ENCODE results near the gene CACNG3. TPM values are rescaled to one million over a fixed set of nuclear protein-coding genes. Genes with fewer than 3 reads are reported as not detected.

CACNG3 gene
- total and polyA plus RNA-seq, 10 donors, result not detected

DNA sequence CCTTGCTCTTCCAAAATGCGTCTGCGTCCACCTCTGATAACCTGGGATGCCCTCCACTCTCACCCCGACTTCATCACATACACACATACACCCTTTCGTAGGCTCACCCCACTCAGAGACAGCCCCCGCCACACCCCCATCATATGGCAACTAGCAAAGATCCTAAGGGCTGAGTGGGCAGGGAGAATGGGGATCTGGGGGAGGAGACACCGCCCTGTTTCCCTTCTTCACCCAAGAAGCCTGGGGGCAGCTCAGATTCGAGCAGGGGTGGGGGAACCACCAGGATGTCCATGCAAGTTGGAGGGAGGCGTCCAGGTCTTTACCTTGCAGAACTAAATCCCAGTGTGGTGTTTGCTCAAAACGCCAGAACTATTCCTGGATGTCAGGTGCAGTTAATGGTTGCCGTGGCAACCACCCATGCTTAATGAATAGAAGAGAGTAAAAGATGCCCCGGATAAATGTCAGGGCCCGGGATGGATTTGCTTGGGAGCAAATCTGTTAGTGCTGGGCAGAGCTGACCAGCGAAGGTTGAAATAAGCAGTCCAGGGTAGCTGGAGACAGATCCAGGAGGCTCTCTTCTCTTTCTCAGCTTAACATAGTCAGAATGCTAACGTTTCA, 72.8 kb downstream of the CACNG3 start:
- no peaks in the 10 kb centered on the region for H3K9me3 ChIP-seq
- TF ChIP-seq POLR2A (IDR thresholded peaks at IDR 0.05) (no peak), POLR2AphosphoS5 (IDR thresholded peaks at IDR 0.05) (no peak)
- TF ChIP-seq, protein P1, sequence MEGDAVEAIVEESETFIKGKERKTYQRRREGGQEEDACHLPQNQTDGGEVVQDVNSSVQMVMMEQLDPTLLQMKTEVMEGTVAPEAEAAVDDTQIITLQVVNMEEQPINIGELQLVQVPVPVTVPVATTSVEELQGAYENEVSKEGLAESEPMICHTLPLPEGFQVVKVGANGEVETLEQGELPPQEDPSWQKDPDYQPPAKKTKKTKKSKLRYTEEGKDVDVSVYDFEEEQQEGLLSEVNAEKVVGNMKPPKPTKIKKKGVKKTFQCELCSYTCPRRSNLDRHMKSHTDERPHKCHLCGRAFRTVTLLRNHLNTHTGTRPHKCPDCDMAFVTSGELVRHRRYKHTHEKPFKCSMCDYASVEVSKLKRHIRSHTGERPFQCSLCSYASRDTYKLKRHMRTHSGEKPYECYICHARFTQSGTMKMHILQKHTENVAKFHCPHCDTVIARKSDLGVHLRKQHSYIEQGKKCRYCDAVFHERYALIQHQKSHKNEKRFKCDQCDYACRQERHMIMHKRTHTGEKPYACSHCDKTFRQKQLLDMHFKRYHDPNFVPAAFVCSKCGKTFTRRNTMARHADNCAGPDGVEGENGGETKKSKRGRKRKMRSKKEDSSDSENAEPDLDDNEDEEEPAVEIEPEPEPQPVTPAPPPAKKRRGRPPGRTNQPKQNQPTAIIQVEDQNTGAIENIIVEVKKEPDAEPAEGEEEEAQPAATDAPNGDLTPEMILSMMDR (IDR thresholded peaks at IDR 0.05 in 8 of 11, conservative IDR thresholded peaks at IDR 0.05 in 3 of 11), result no peak
- WGBS, 5 donors, result 71 to 75% (median 74%) methylated on average over 13 to 14 of the region's 14 CpGs
- H3K27me3 ChIP-seq (replicated peaks in 1 of 7), result peaks cover 0 to 15% (median 0%) of the 10 kb centered on the region in 7 donors
- H3K4me3 ChIP-seq, result no peak overlapping the region
- no peak overlapping the region for H3K27ac ChIP-seq
- intact Hi-C loops (cut with DNase I; ENCODE audit: low total_unique reads), result no loop called here
- no peaks in the 10 kb centered on the region for H3K4me1 ChIP-seq
- DNase-seq, result no peak
- H3K36me3 ChIP-seq, result no peaks in the 10 kb centered on the region

DNA sequence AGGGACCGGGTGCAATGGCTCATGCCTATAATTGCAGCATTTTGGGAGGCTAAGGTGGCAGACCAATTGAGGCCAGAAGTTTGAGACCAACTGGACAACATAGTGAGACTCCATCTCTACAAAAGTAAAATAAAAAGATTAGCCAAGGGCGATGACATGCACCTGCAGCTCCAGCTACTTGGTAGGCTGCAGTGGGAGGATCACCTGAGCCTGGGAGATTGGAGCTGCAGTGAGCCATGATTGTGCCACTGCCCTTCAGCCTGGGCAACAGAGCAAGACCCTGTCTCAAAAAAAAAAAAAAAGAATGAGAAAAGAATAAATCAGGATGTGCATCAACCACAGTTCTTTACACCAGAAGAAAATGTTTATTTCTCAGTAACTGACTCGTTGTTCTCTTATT, 76.0 kb downstream of the CACNG3 start:
- Histone ChIP-seq H3K27me3 (replicated peaks in 1 of 7) (peaks cover 0 to 4% (median 0%) of the 10 kb centered on the region in 7 donors), H3K36me3 (no peaks in the 10 kb centered on the region), H3K9me3 (peaks cover 0 to 18% (median 12%) of the 10 kb centered on the region in 8 donors), H3K4me1 (no peaks in the 10 kb centered on the region), H3K4me3 (no peak overlapping the region), H3K27ac (no peak overlapping the region)
- 74 to 84% (median 81%) methylated on average over 3 of the region's 3 CpGs for WGBS, 5 donors
- no peak for DNase-seq
- no peak for TF ChIP-seq POLR2A (IDR thresholded peaks at IDR 0.05)
- no peak for TF ChIP-seq POLR2AphosphoS5 (IDR thresholded peaks at IDR 0.05)
- intact Hi-C loops (cut with DNase I; ENCODE audit: low total_unique reads), result no loop called here

DNA sequence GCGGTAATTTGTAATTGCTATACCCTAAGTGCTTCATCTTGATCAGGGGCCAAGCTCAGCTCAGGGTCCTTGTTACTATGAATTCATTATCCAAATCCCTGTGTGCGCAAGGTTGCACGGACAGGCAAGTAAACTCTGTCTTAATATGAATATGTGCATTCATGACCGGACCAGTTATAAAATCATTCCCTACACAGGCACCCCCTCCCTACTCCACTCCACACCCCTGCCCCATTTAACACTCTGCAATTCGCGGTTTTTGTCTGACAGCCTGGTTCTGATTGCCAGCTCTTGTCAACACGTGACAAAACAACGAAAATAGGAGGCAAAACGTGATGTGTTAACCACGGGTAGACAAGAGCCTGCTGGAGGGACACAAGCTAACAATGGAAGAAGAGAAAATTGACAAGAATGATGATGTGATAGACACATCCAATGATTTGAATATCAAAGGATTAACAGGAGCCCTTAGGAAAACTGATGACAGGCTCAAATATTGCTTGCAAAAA, 76.5 kb downstream of the CACNG3 start:
- intact Hi-C loops (cut with DNase I; ENCODE audit: low total_unique reads), result no loop called here
- Histone ChIP-seq H3K36me3 (no peaks in the 10 kb centered on the region), H3K27me3 (replicated peaks in 1 of 7) (peaks cover 0 to 4% (median 0%) of the 10 kb centered on the region in 7 donors), H3K9me3 (peaks cover 0 to 19% (median 13%) of the 10 kb centered on the region in 8 donors), H3K4me1 (no peaks in the 10 kb centered on the region), H3K4me3 (no peak overlapping the region), H3K27ac (no peak overlapping the region)
- no peak for TF ChIP-seq POLR2AphosphoS5 (IDR thresholded peaks at IDR 0.05)
- TF ChIP-seq, protein P1 (IDR thresholded peaks at IDR 0.05 in 8 of 11, conservative IDR thresholded peaks at IDR 0.05 in 3 of 11), result no peak
- TF ChIP-seq POLR2A (IDR thresholded peaks at IDR 0.05), result no peak
- WGBS, 5 donors, result 72 to 84% (median 77%) methylated on average over 10 of the region's 10 CpGs
- DNase-seq, result no peak

DNA sequence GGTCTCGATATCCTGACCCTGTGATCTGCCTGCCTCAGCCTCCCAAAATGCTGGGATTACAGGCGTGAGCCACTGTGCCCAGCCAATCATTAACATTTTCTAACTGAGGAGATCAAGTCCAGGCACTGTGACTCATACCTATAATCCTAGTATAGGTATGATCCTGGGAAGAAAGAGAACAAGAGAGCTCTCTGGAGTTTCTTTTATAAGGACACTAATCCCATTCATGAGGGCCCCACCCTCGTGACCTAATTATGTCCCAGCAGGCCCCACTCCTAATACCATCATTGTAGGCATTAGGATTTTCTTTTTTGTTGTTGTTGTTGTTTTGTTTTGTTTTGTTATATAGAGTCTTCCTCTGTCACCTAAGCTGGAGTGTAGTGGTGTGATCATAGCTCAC, 80.4 kb downstream of the CACNG3 start:
- peaks cover 0 to 19% (median 13%) of the 10 kb centered on the region in 8 donors for H3K9me3 ChIP-seq
- no peaks in the 10 kb centered on the region for H3K4me1 ChIP-seq
- H3K27me3 ChIP-seq (replicated peaks in 1 of 7), result no peaks in the 10 kb centered on the region
- no peaks in the 10 kb centered on the region for H3K36me3 ChIP-seq
- no peak overlapping the region for H3K27ac ChIP-seq
- no peak overlapping the region for H3K4me3 ChIP-seq
- intact Hi-C loops (cut with DNase I; ENCODE audit: low total_unique reads), result no loop called here
- TF ChIP-seq POLR2A (IDR thresholded peaks at IDR 0.05), result no peak
- TF ChIP-seq, protein P1 (IDR thresholded peaks at IDR 0.05 in 8 of 11, conservative IDR thresholded peaks at IDR 0.05 in 3 of 11), result no peak
- no peak for TF ChIP-seq POLR2AphosphoS5 (IDR thresholded peaks at IDR 0.05)
- DNase-seq, result no peak
- WGBS, 5 donors, result 80 to 91% (median 83%) methylated on average over 3 of the region's 3 CpGs

Measured in spleen (tissue), 11 donors.